Sigmoid colon (tissue), 7 donors: ENCODE measurements around the gene SDHAF2. TPM values are rescaled to one million over a fixed set of nuclear protein-coding genes. Genes with fewer than 3 reads are reported as not detected.

Source experiments
- DNase-seq: peaks from one replicate; pipeline ENCODE4 v3.0.0-alpha.2; 2019
- H3K27ac ChIP-seq, 4 donors: fragments of 200-600 bp; sonication (generic); one replicate each; pipeline ENCODE4 v1.5.1; 2016 to 2019; ENCODE audit warnings: mild to moderate bottlenecking in 1 of 4
- H3K27me3 ChIP-seq, 3 donors: fragments of 200-600 bp; sonication (generic); one replicate each; pipeline ENCODE4 v1.5.1; 2019; ENCODE audit warnings: mild to moderate bottlenecking in 1 of 3
- H3K36me3 ChIP-seq, 4 donors: fragments of 200-600 bp; sonication (generic); one replicate each; pipeline ENCODE4 v1.5.1; 2016 to 2019
- H3K4me1 ChIP-seq, 4 donors: fragments of 200-600 bp; sonication (generic); one replicate each; pipeline ENCODE4 v1.5.1; 2017 to 2019
- H3K4me3 ChIP-seq, 4 donors: fragments of 200-600 bp; sonication (generic); one replicate each; pipeline ENCODE4 v1.5.1; 2017 to 2019; ENCODE audit warnings: mild to moderate bottlenecking in 2 of 4, moderate library complexity in 1 of 4
- H3K9me3 ChIP-seq, 4 donors: fragments of 200-600 bp in 3 of 4; sonication (generic) in 3 of 4; one replicate each; pipeline versions ENCODE4 v1.5.1 to v1.6.1; 2013 to 2019
- CTCF ChIP-seq, 4 experiments: fragments of 450-650 bp in 3 of 4; fragments of 200-600 bp in 1 of 4; IDR thresholded peaks; one replicate each; pipeline ENCODE4 v1.5.1; 2016 to 2019; ENCODE audit warnings: antibody characterized with exemption in 4 of 4, mild to moderate bottlenecking in 3 of 4, moderate library complexity in 2 of 4
- EP300 ChIP-seq, 4 donors: sonication (generic); formaldehyde crosslinking; IDR thresholded peaks; one replicate each; pipeline ENCODE4 v1.6.1; 2017; ENCODE audit warnings: antibody characterized with exemption in 4 of 4
- POLR2A ChIP-seq, 2 donors: fragments of 450-650 bp; IDR thresholded peaks; one replicate each; pipeline ENCODE4 v1.6.1; 2016; ENCODE audit warnings: antibody characterized with exemption in 2 of 2, mild to moderate bottlenecking in 2 of 2, moderate library complexity in 2 of 2
- POLR2AphosphoS5 ChIP-seq, 4 donors: sonication (generic); formaldehyde crosslinking; IDR thresholded peaks; one replicate each; pipeline ENCODE4 v1.6.1; 2017; ENCODE audit warnings: antibody characterized with exemption in 4 of 4
- WGBS, 2 donors: extraction: QIAGEN DNeasy Blood & Tissue Kit; methylation state at CpG; one replicate each; pipeline ENCODE4 v1.1.7; 2013; 5-methylcytosine and 5-hydroxymethylcytosine counted together
- intact Hi-C: fragments of 100-400 bp; cut with DNase I; formaldehyde crosslinking; loops from one replicate; pipeline ENCODE4 v1.15.1; 2023
- polyA plus RNA-seq, 3 donors: library from polyadenylated mRNA; stranded (reverse); fragments of 200-250 nt; gene quantifications; one replicate each; pipeline ENCODE4 v1.2.3, GENCODE V29; 2013
- total RNA-seq, 4 donors: library from RNA; depleted of rRNA; stranded (reverse); fragments of >200 nt; gene quantifications; one replicate each; pipeline ENCODE4 v1.1.0, GENCODE V29; 2016
- donor health status: healthy with polysubstance abuse.
- donor health status: Bipolar disorder and iron deficiency.
- donor health status: healthy.

SDHAF2 gene
- total and polyA plus RNA-seq, 7 donors = 27.3 to 97.3 (median 61.7) TPM

GRCh38 chr11:61448552-61448927, 18.6 kb downstream of the SDHAF2 start:
- H3K36me3 ChIP-seq = peaks cover 0 to 17% (median 2%) of the 10 kb centered on the region in 4 donors

GRCh38 chr11:61452825-61453224, 22.9 kb downstream of the SDHAF2 start:
- Histone ChIP-seq H3K9me3 (no peaks in the 10 kb centered on the region), H3K4me1 (peaks cover 0 to 50% (median 39%) of the 10 kb centered on the region in 4 donors), H3K4me3 (no peak overlapping the region), H3K27ac (peak overlapping the region in 1 of 4 donors; percentile 78), H3K36me3 (no peaks in the 10 kb centered on the region), H3K27me3 (no peaks in the 10 kb centered on the region)
- 94 to 99% methylated on average over 2 of the region's 2 CpGs for WGBS, 2 donors
- no peak for DNase-seq
- intact Hi-C loops = no loop called here
- TF ChIP-seq POLR2A (IDR thresholded peaks at IDR 0.05) (no peak), POLR2AphosphoS5 (IDR thresholded peaks at IDR 0.05) (no peak), CTCF (IDR thresholded peaks at IDR 0.05) (no peak), EP300 (IDR thresholded peaks at IDR 0.05) (no peak)

More at GRCh38 chr11:61448552-61448927, 18.6 kb downstream of the SDHAF2 start:
- Histone ChIP-seq H3K27ac (peak overlapping the region; percentile 71 to 89 (median 80)), H3K9me3 (no peaks in the 10 kb centered on the region), H3K4me3 (no peak overlapping the region), H3K27me3 (no peaks in the 10 kb centered on the region), H3K4me1 (peaks cover 0 to 66% (median 48%) of the 10 kb centered on the region in 4 donors)
- DNase-seq = peak; percentile 82
- intact Hi-C loops = no loop called here
- WGBS, 2 donors = 78 to 87% methylated on average over 7 of the region's 7 CpGs
- TF ChIP-seq EP300 (IDR thresholded peaks at IDR 0.05) (peak in 2 of 4 donors; percentile 8 to 78), POLR2A (IDR thresholded peaks at IDR 0.05) (no peak), CTCF (IDR thresholded peaks at IDR 0.05) (no peak), POLR2AphosphoS5 (IDR thresholded peaks at IDR 0.05) (peak in 1 of 4 donors; percentile 65)

GRCh38 chr11:61453695-61454094, 23.8 kb downstream of the SDHAF2 start:
- H3K27me3 ChIP-seq = no peaks in the 10 kb centered on the region
- H3K27ac ChIP-seq = peak overlapping the region in 3 of 4 donors; percentile 54 to 78 (median 68)
- H3K4me3 ChIP-seq = no peak overlapping the region
- intact Hi-C loops = no loop called here
- WGBS, 2 donors = 76 to 83% methylated on average over 3 of the region's 3 CpGs
- no peaks in the 10 kb centered on the region for H3K36me3 ChIP-seq
- H3K9me3 ChIP-seq = no peaks in the 10 kb centered on the region
- peak in 1 of 4 donors; percentile 38 for TF ChIP-seq POLR2AphosphoS5 (IDR thresholded peaks at IDR 0.05)
- no peak for TF ChIP-seq EP300 (IDR thresholded peaks at IDR 0.05)
- no peak for DNase-seq
- H3K4me1 ChIP-seq = peaks cover 0 to 41% (median 30%) of the 10 kb centered on the region in 4 donors

- H3K27me3 ChIP-seq = no peaks in the 10 kb centered on the region
- TF ChIP-seq POLR2AphosphoS5 (IDR thresholded peaks at IDR 0.05) (no peak), EP300 (IDR thresholded peaks at IDR 0.05) (no peak), CTCF (IDR thresholded peaks at IDR 0.05) (no peak), POLR2A (IDR thresholded peaks at IDR 0.05) (no peak)
- no peak overlapping the region for H3K4me3 ChIP-seq
- peak overlapping the region in 3 of 4 donors; percentile 54 to 78 (median 68) for H3K27ac ChIP-seq
- peaks cover 0 to 33% (median 22%) of the 10 kb centered on the region in 4 donors for H3K4me1 ChIP-seq
- no peaks in the 10 kb centered on the region for H3K36me3 ChIP-seq
- no peak for DNase-seq
- 80 to 88% methylated on average over 7 of the region's 7 CpGs for WGBS, 2 donors
- intact Hi-C loops = no loop called here
- H3K9me3 ChIP-seq = no peaks in the 10 kb centered on the region
Measured at GRCh38 chr11:61454520-61454919, 24.6 kb downstream of the SDHAF2 start.

GRCh38 chr11:61460474-61460881, 30.6 kb downstream of the SDHAF2 start:
- H3K4me1 ChIP-seq = peaks cover 0 to 18% (median 15%) of the 10 kb centered on the region in 4 donors
- H3K27ac ChIP-seq = peak overlapping the region in 3 of 4 donors; percentile 59 to 78 (median 70)
- H3K9me3 ChIP-seq = no peaks in the 10 kb centered on the region
- no peaks in the 10 kb centered on the region for H3K36me3 ChIP-seq
- peak; percentile 91 for DNase-seq
- 91 to 99% methylated on average over 3 of the region's 3 CpGs for WGBS, 2 donors
- H3K4me3 ChIP-seq = no peak overlapping the region
- no peaks in the 10 kb centered on the region for H3K27me3 ChIP-seq
- intact Hi-C loops = loop anchor here (1.0 kb wide), 1 partner anchor 13 kb away; no protein-coding TSS in a partner anchor
- TF ChIP-seq CTCF (IDR thresholded peaks at IDR 0.05) (no peak), POLR2AphosphoS5 (IDR thresholded peaks at IDR 0.05) (peak; percentile 3 to 45 (median 32)), EP300 (IDR thresholded peaks at IDR 0.05) (peak in 1 of 4 donors; percentile 3), POLR2A (IDR thresholded peaks at IDR 0.05) (no peak)
